H9 (cell line): ENCODE measurements around the gene FMOD. TPM values are rescaled to one million over a fixed set of nuclear protein-coding genes. Genes with fewer than 3 reads are reported as not detected.

Source experiments
- DNase-seq: peaks from one replicate; pipeline ENCODE4 v3.0.0-alpha.2; 2017
- H2AFZ ChIP-seq: one replicate; pipeline ENCODE4 v1.6.1; 2013; ENCODE audit warnings: mild to moderate bottlenecking, low read length, control low read depth, moderate library complexity
- H2AK5ac ChIP-seq: 2 replicates; pipeline ENCODE4 v1.6.1; 2013; ENCODE audit warnings: low read length, control low read depth, mixed read lengths; ENCODE audit not compliant: insufficient read length
- H2BK120ac ChIP-seq: one replicate; pipeline ENCODE4 v1.6.1; 2013; ENCODE audit warnings: low read depth, mild to moderate bottlenecking, low read length, control low read depth, inconsistent platforms; ENCODE audit not compliant: poor library complexity, severe bottlenecking
- H2BK12ac ChIP-seq: 2 replicates; pipeline ENCODE4 v1.6.1; 2013; ENCODE audit warnings: low read length, control low read depth, mixed read lengths, low read depth; ENCODE audit not compliant: insufficient read length
- H2BK15ac ChIP-seq: 2 replicates; pipeline ENCODE4 v1.6.1; 2013; ENCODE audit warnings: low read depth, low read length, control low read depth
- H2BK20ac ChIP-seq: one replicate; pipeline ENCODE4 v1.6.1; 2013; ENCODE audit warnings: low read depth, mild to moderate bottlenecking, low read length, control low read depth, inconsistent platforms; ENCODE audit not compliant: poor library complexity, severe bottlenecking
- H2BK5ac ChIP-seq: 2 replicates; pipeline ENCODE4 v1.6.1; 2013; ENCODE audit warnings: low read length, control low read depth, mixed read lengths; ENCODE audit not compliant: insufficient read length
- H3K14ac ChIP-seq: 2 replicates; pipeline ENCODE4 v1.6.1; 2013; ENCODE audit warnings: low read length, control low read depth; ENCODE audit not compliant: insufficient read depth
- H3K18ac ChIP-seq: 2 replicates; pipeline ENCODE4 v1.6.1; 2013; ENCODE audit warnings: low read depth, mild to moderate bottlenecking, mixed read lengths, low read length, control low read depth; ENCODE audit not compliant: insufficient read length
- H3K23ac ChIP-seq: 2 replicates; pipeline ENCODE4 v1.6.1; 2013; ENCODE audit warnings: low read length, control low read depth, mixed read lengths, low read depth; ENCODE audit not compliant: insufficient read length
- H3K23me2 ChIP-seq: 2 replicates; pipeline ENCODE4 v1.6.1; 2013; ENCODE audit warnings: low read depth, mild to moderate bottlenecking, mixed read lengths, low read length, control low read depth; ENCODE audit not compliant: insufficient read length, poor library complexity, severe bottlenecking
- H3K27ac ChIP-seq: 2 replicates; pipeline ENCODE4 v1.5.1; 2013; ENCODE audit warnings: low read length, control low read depth, mixed read lengths, low read depth; ENCODE audit not compliant: insufficient read length
- H3K27me3 ChIP-seq: 2 replicates; pipeline ENCODE4 v1.6.1; 2013; ENCODE audit warnings: low read length, control low read depth, inconsistent platforms; ENCODE audit not compliant: insufficient read depth
- H3K4ac ChIP-seq: 2 replicates; pipeline ENCODE4 v1.6.1; 2013; ENCODE audit warnings: low read depth, mild to moderate bottlenecking, control low read depth, inconsistent platforms, low read length, moderate library complexity
- H3K4me1 ChIP-seq: 2 replicates; pipeline ENCODE4 v1.6.1; 2013; ENCODE audit warnings: low read length, control low read depth, inconsistent platforms; ENCODE audit not compliant: insufficient read depth
- H3K4me2 ChIP-seq: 2 replicates; pipeline ENCODE4 v1.6.1; 2013; ENCODE audit warnings: low read length, control low read depth, mixed read lengths; ENCODE audit not compliant: insufficient read length, insufficient read depth
- H3K56ac ChIP-seq: 2 replicates; pipeline ENCODE4 v1.6.1; 2013; ENCODE audit warnings: low read depth, mild to moderate bottlenecking, mixed read lengths, low read length, control low read depth; ENCODE audit not compliant: insufficient read length
- H3K79me1 ChIP-seq: 2 replicates; pipeline ENCODE4 v1.6.1; 2013; ENCODE audit warnings: low read depth, mild to moderate bottlenecking, moderate library complexity, low read length, control low read depth, inconsistent platforms; ENCODE audit not compliant: insufficient read depth, poor library complexity, severe bottlenecking
- H3K79me2 ChIP-seq: 2 replicates; pipeline ENCODE4 v1.6.1; 2013; ENCODE audit warnings: low read length, control low read depth, inconsistent platforms; ENCODE audit not compliant: insufficient read depth
- H3K9ac ChIP-seq: 2 replicates; pipeline ENCODE4 v1.6.1; 2013; ENCODE audit warnings: low read length, control low read depth, mixed read lengths; ENCODE audit not compliant: insufficient read length; ENCODE audit errors: extremely low read depth
- H3K9me3 ChIP-seq: one replicate; pipeline ENCODE4 v1.6.1; 2013; ENCODE audit warnings: low read depth, low read length, inconsistent platforms; ENCODE audit not compliant: control insufficient read depth
- H3T11ph ChIP-seq: one replicate; pipeline ENCODE4 v1.6.1; 2013; ENCODE audit warnings: mild to moderate bottlenecking, low read length, control low read depth, inconsistent platforms
- H4K20me1 ChIP-seq: one replicate; pipeline ENCODE4 v1.6.1; 2013; ENCODE audit not compliant: control insufficient read depth, insufficient read length, insufficient read depth
- H4K5ac ChIP-seq: 2 replicates; pipeline ENCODE4 v1.6.1; 2013; ENCODE audit warnings: low read depth, mild to moderate bottlenecking, mixed read lengths, low read length, control low read depth; ENCODE audit not compliant: insufficient read length
- H4K8ac ChIP-seq: replicated peaks from 2 replicates; pipeline ENCODE4 v1.6.1; 2013; ENCODE audit warnings: low read length, control low read depth, mixed read lengths, low read depth; ENCODE audit not compliant: insufficient read length
- H4K91ac ChIP-seq: 2 replicates; pipeline ENCODE4 v1.6.1; 2013; ENCODE audit warnings: low read depth, mild to moderate bottlenecking, moderate library complexity, mixed read lengths, low read length, control low read depth; ENCODE audit not compliant: insufficient read length
- H3K27ac Mint-ChIP-seq, 3 experiments: 2 replicates in 2 of 3; 3 replicates in 1 of 3; pipeline ENCODE4 v1.8.0; 2020 to 2021; ENCODE audit warnings: mixed read lengths in 3 of 3, mild to moderate bottlenecking in 1 of 3, moderate library complexity in 1 of 3
- H3K27me3 Mint-ChIP-seq: 2 replicates; pipeline ENCODE4 v1.8.0; 2021; ENCODE audit warnings: low read depth, mild to moderate bottlenecking, moderate library complexity, mixed read lengths
- H3K36me3 Mint-ChIP-seq, 3 experiments: 2 replicates in 2 of 3; 3 replicates in 1 of 3; pipeline ENCODE4 v1.8.0; 2020 to 2021; ENCODE audit warnings: low read depth in 3 of 3, mixed read lengths in 3 of 3; ENCODE audit not compliant: insufficient read depth in 1 of 3
- H3K4me1 Mint-ChIP-seq, 2 experiments: 2 replicates each; pipeline ENCODE4 v1.8.0; 2020; ENCODE audit warnings: mixed read lengths in 2 of 2
- H3K4me3 Mint-ChIP-seq, 2 experiments: 2 replicates in 1 of 2; 3 replicates in 1 of 2; pipeline ENCODE4 v1.8.0; 2020 to 2021; ENCODE audit warnings: mild to moderate bottlenecking in 2 of 2, mixed read lengths in 2 of 2, moderate library complexity in 1 of 2
- H3K9me3 Mint-ChIP-seq, 2 experiments: 2 replicates in 1 of 2; 3 replicates in 1 of 2; pipeline ENCODE4 v1.8.0; 2020; ENCODE audit warnings: mild to moderate bottlenecking in 2 of 2, mixed read lengths in 2 of 2, moderate library complexity in 1 of 2
- CTCF ChIP-seq: fragments of 200-600 bp; sonication (generic); conservative IDR thresholded peaks from 3 replicates; pipeline ENCODE4 v1.8.0; 2021; ENCODE audit warnings: antibody characterized with exemption, mild to moderate bottlenecking
- WGBS: extraction: QIAGEN DNeasy Blood & Tissue Kit; methylation state at CpG from one replicate; pipeline ENCODE4 v1.1.7; 2013; ENCODE audit warnings: missing lambda C conversion rate, low lambda C conversion rate, mixed read lengths; ENCODE audit not compliant: insufficient read length; ENCODE audit errors: extremely low coverage; 5-methylcytosine and 5-hydroxymethylcytosine counted together
- total RNA-seq: library from RNA; stranded (reverse); gene quantifications from 2 replicates; pipeline ENCODE4 v1.2.1, GENCODE V29; 2021

The FMOD gene
- total RNA-seq, 1 experiment from 2014 or later: not detected

GRCh38 chr1:203369666-203370065 is 18.7 kb upstream of the FMOD start:
- H3K23me2 ChIP-seq: no peaks in the 10 kb centered on the region
- H3K56ac ChIP-seq: no peak overlapping the region
- H3K36me3 Mint-ChIP-seq: no peaks in the 10 kb centered on the region
- no peak overlapping the region for H3K27ac ChIP-seq
- no peak overlapping the region for H3K9ac ChIP-seq
- H3K4me3 Mint-ChIP-seq: no peak overlapping the region
- no peak overlapping the region for H2AFZ ChIP-seq
- no peaks in the 10 kb centered on the region for H3K9me3 ChIP-seq
- H4K8ac ChIP-seq: no peak overlapping the region
- no peak for TF ChIP-seq CTCF
- H3K9me3 Mint-ChIP-seq: no peaks in the 10 kb centered on the region
- H3K27me3 ChIP-seq: no peaks in the 10 kb centered on the region
- no peak overlapping the region for H3K18ac ChIP-seq
- H4K91ac ChIP-seq: no peak overlapping the region
- no peak overlapping the region for H2BK20ac ChIP-seq
- peaks cover 18% of the 10 kb centered on the region for H3K27me3 Mint-ChIP-seq
- H3K27ac Mint-ChIP-seq: no peak overlapping the region
- H2BK120ac ChIP-seq: no peak overlapping the region
- no peaks in the 10 kb centered on the region for H3K79me2 ChIP-seq
- no peak overlapping the region for H3T11ph ChIP-seq
- no peaks in the 10 kb centered on the region for H3K4me1 ChIP-seq
- no peak overlapping the region for H3K23ac ChIP-seq
- H4K5ac ChIP-seq: no peak overlapping the region
- H3K4ac ChIP-seq: no peak overlapping the region
- peaks cover 3 to 5% of the 10 kb centered on the region in 2 experiments; a peak in 2 of 4 replicates for H3K4me1 Mint-ChIP-seq
- H2BK5ac ChIP-seq: no peak overlapping the region
- H3K14ac ChIP-seq: no peak overlapping the region
- H2BK12ac ChIP-seq: no peak overlapping the region
- no peak for DNase-seq
- H4K20me1 ChIP-seq: no peaks in the 10 kb centered on the region
- no peak overlapping the region for H3K4me2 ChIP-seq
- H3K79me1 ChIP-seq: no peaks in the 10 kb centered on the region
- H2BK15ac ChIP-seq: no peak overlapping the region
- WGBS: no CpG with 5 or more reads among the region's 4 CpGs
- no peak overlapping the region for H2AK5ac ChIP-seq
